SK-N-SH (cell line): ENCODE data around the gene DEFB114. TPM values are rescaled to one million over a fixed set of nuclear protein-coding genes. Genes with fewer than 3 reads are reported as not detected.

ENCODE experiments used
- CTCF ChIA-PET: fragments of 300-600, 350-600 bp; formaldehyde crosslinking; extraction: SDS; loops from one replicate; lab custom pipeline; 2021; lab: Yijun Ruan, JAX
- POLR2A ChIA-PET: fragments of 350-600 bp; sonication (Branson Sonifier 250); formaldehyde crosslinking; extraction: SDS; loops from one replicate; lab custom pipeline; 2020; ENCODE audit warnings: antibody characterized with exemption, inconsistent platforms; lab: Yijun Ruan, JAX
- DNase-seq: peaks from one replicate; pipeline ENCODE4 v3.0.0; 2012
- H2AFZ ChIP-seq: fragments of 200-600 bp; sonication (generic); 2 replicates; pipeline ENCODE4 v1.8.1; 2016; ENCODE audit warnings: antibody characterized with exemption, mild to moderate bottlenecking, low read depth
- H3F3A ChIP-seq: fragments of 200-600 bp; sonication (generic); replicated peaks from 2 replicates; pipeline ENCODE3; 2016; ENCODE audit warnings: antibody characterized with exemption, mild to moderate bottlenecking; ENCODE audit not compliant: insufficient read depth
- H3K27ac ChIP-seq, 2 experiments: fragments of 200-500 bp in 1 of 2; fragments of 200-600 bp in 1 of 2; sonication (Bioruptor generic) in 1 of 2; sonication (generic), shearing (Covaris generic) in 1 of 2; 2 replicates each; pipeline versions ENCODE4 v1.5.1 to v1.6.1; 2014 to 2016; ENCODE audit warnings: low read depth in 2 of 2, inconsistent platforms in 1 of 2, low read length in 1 of 2, mild to moderate bottlenecking in 1 of 2, mixed read lengths in 1 of 2
- H3K27me3 ChIP-seq: fragments of 200-600 bp; sonication (generic), shearing (Covaris generic); 2 replicates; pipeline ENCODE4 v1.6.1; 2016; ENCODE audit warnings: mixed run types; ENCODE audit not compliant: insufficient read depth
- H3K36me3 ChIP-seq, 2 experiments: fragments of 200-500 bp in 1 of 2; fragments of 200-600 bp in 1 of 2; sonication (Bioruptor generic) in 1 of 2; sonication (generic) in 1 of 2; replicated peaks in 1 of 2; 2 replicates each; pipeline versions ENCODE3 to v1.5.1; 2014 to 2016; ENCODE audit warnings: low read length in 1 of 2, mild to moderate bottlenecking in 1 of 2; ENCODE audit not compliant: insufficient read depth in 2 of 2, control insufficient read depth in 1 of 2
- H3K4me1 ChIP-seq, 2 experiments: fragments of 200-500 bp in 1 of 2; fragments of 200-600 bp in 1 of 2; sonication (Bioruptor generic) in 1 of 2; sonication (generic), shearing (Covaris generic) in 1 of 2; 2 replicates each; pipeline versions ENCODE4 v1.5.1 to v1.6.1; 2014 to 2016; ENCODE audit warnings: low read depth in 1 of 2, low read length in 1 of 2, mixed run types in 1 of 2; ENCODE audit not compliant: insufficient read depth in 2 of 2, control insufficient read depth in 1 of 2
- H3K4me2 ChIP-seq: fragments of 200-600 bp; sonication (generic), shearing (Covaris generic); 2 replicates; pipeline ENCODE4 v1.6.1; 2017; ENCODE audit warnings: mixed run types
- H3K4me3 ChIP-seq, 2 experiments: fragments of 200-500 bp in 1 of 2; fragments of 200-600 bp in 1 of 2; sonication (Bioruptor generic) in 1 of 2; sonication (generic), shearing (Covaris generic) in 1 of 2; 2 replicates each; pipeline versions ENCODE4 v1.5.1 to v1.8.1; 2014 to 2016; ENCODE audit warnings: low read depth in 2 of 2, inconsistent platforms in 1 of 2, low read length in 1 of 2, mild to moderate bottlenecking in 1 of 2, mixed read lengths in 1 of 2, moderate library complexity in 1 of 2
- H3K79me2 ChIP-seq: fragments of 200-600 bp; sonication (generic); 2 replicates; pipeline ENCODE4 v1.8.1; 2017; ENCODE audit warnings: mild to moderate bottlenecking; ENCODE audit not compliant: insufficient read depth
- H3K9ac ChIP-seq: fragments of 200-600 bp; sonication (generic); 2 replicates; pipeline ENCODE4 v1.6.1; 2017; ENCODE audit warnings: mixed run types
- H3K9me2 ChIP-seq: fragments of 200-600 bp; sonication (generic); 2 replicates; pipeline ENCODE4 v1.6.1; 2017; ENCODE audit warnings: mixed run types
- H3K9me3 ChIP-seq: fragments of 200-600 bp; sonication (generic); 2 replicates; pipeline ENCODE4 v1.6.1; 2017; ENCODE audit warnings: mixed run types, mild to moderate bottlenecking, moderate library complexity
- H4K20me1 ChIP-seq: fragments of 200-600 bp; sonication (generic); 2 replicates; pipeline ENCODE4 v1.6.1; 2017; ENCODE audit warnings: mild to moderate bottlenecking, mixed run types; ENCODE audit not compliant: insufficient read depth
- FOSL2 ChIP-seq: IDR thresholded peaks from 2 replicates; pipeline ENCODE4 v1.4.0; 2012; ENCODE audit warnings: low read depth, mild to moderate bottlenecking, moderate library complexity, borderline replicate concordance
- JUND ChIP-seq: IDR thresholded peaks from 2 replicates; pipeline ENCODE4 v1.4.0; 2012
- MEF2A ChIP-seq: IDR thresholded peaks from 2 replicates; pipeline ENCODE4 v1.4.0; 2012; ENCODE audit warnings: low read depth, borderline replicate concordance
- MXI1 ChIP-seq: IDR thresholded peaks from 2 replicates; pipeline ENCODE4 v1.6.1; 2012; ENCODE audit warnings: mild to moderate bottlenecking, low read depth, low read length, improper control_type of control experiment
- PBX3 ChIP-seq: IDR thresholded peaks from 2 replicates; pipeline ENCODE4; 2012
- RAD21 ChIP-seq: IDR thresholded peaks from 2 replicates; pipeline ENCODE4 v1.6.1; 2012; ENCODE audit warnings: mild to moderate bottlenecking, low read length
- RFX5 ChIP-seq: IDR thresholded peaks from 2 replicates; pipeline ENCODE4 v1.6.1; 2012; ENCODE audit warnings: mild to moderate bottlenecking, improper control_type of control experiment, low read length
- RXRA ChIP-seq: IDR thresholded peaks from 2 replicates; pipeline ENCODE4 v1.4.0; 2012; ENCODE audit warnings: low read depth, mild to moderate bottlenecking, borderline replicate concordance
- SIN3A ChIP-seq: IDR thresholded peaks from 2 replicates; pipeline ENCODE4 v1.6.1; 2012; ENCODE audit warnings: low read depth, mild to moderate bottlenecking, low read length, moderate library complexity, borderline replicate concordance
- TCF12 ChIP-seq: IDR thresholded peaks from 2 replicates; pipeline ENCODE4 v1.4.0; 2012
- TEAD4 ChIP-seq: IDR thresholded peaks from 2 replicates; pipeline ENCODE4 v1.4.0; 2012; ENCODE audit warnings: mild to moderate bottlenecking, borderline replicate concordance; ENCODE audit not compliant: insufficient read depth
- YY1 ChIP-seq: IDR thresholded peaks from 2 replicates; pipeline ENCODE4 v1.4.0; 2012; ENCODE audit warnings: low read depth, mild to moderate bottlenecking
- WGBS: methylation state at CpG from one replicate; pipeline ENCODE4 v1.1.6; 2017; ENCODE audit warnings: low lambda C conversion rate; 5-methylcytosine and 5-hydroxymethylcytosine counted together
- polyA plus RNA-seq, 3 experiments: library from polyadenylated mRNA; depleted of rRNA; stranded (reverse); fragments of >200 nt; gene quantifications; 2 replicates each; pipeline ENCODE4 v1.2.3, GENCODE V29; 2012

DEFB114 gene
- polyA plus RNA-seq, 1 of the 3 experiments (the other 2 are of a cell fraction) = not detected

- Histone ChIP-seq H4K20me1 (no peaks in the 10 kb centered on the region), H3K4me1 (no peaks in the 10 kb centered on the region), H3K9ac (no peak overlapping the region), H2AFZ (no peak overlapping the region), H3K27me3 (no peaks in the 10 kb centered on the region), H3K4me3 (no peak overlapping the region), H3F3A (no peaks in the 10 kb centered on the region), H3K9me3 (no peaks in the 10 kb centered on the region), H3K9me2 (no peaks in the 10 kb centered on the region), H3K36me3 (no peaks in the 10 kb centered on the region), H3K79me2 (no peaks in the 10 kb centered on the region), H3K4me2 (no peak overlapping the region), H3K27ac (no peak overlapping the region)
- POLR2A ChIA-PET = no interaction called here
- DNase-seq = no peak
- CTCF ChIA-PET = no interaction called here
- TF ChIP-seq PBX3 (no peak), JUND (no peak), RXRA (no peak), YY1 (no peak)
Observed at GRCh38 chr6:49955847-49956246, 8.1 kb downstream of the DEFB114 start.

GRCh38 chr6:49951926-49952325 is 12.0 kb downstream of the DEFB114 start:
- ChIA-PET POLR2A (no interaction called here), CTCF (no interaction called here)
- H2AFZ ChIP-seq = no peak overlapping the region
- H3K4me1 ChIP-seq = no peaks in the 10 kb centered on the region
- no peaks in the 10 kb centered on the region for H3K9me3 ChIP-seq
- H3K79me2 ChIP-seq = no peaks in the 10 kb centered on the region
- no peak overlapping the region for H3K9ac ChIP-seq
- H3K27me3 ChIP-seq = no peaks in the 10 kb centered on the region
- TF ChIP-seq TEAD4 (no peak), RFX5 (no peak), RAD21 (no peak), PBX3 (no peak), MEF2A (no peak), FOSL2 (no peak), TCF12 (no peak), YY1 (no peak)
- DNase-seq = no peak
- no peak overlapping the region for H3K27ac ChIP-seq
- no peaks in the 10 kb centered on the region for H3K9me2 ChIP-seq
- no peak overlapping the region for H3K4me3 ChIP-seq
- H3K36me3 ChIP-seq = no peaks in the 10 kb centered on the region
- H4K20me1 ChIP-seq = no peaks in the 10 kb centered on the region
- H3F3A ChIP-seq = no peaks in the 10 kb centered on the region
- WGBS = 5% methylated on average over 2 of the region's 2 CpGs
- H3K4me2 ChIP-seq = no peak overlapping the region

GRCh38 chr6:49950415-49950751 is 13.6 kb downstream of the DEFB114 start:
- Histone ChIP-seq H3K27ac (no peak overlapping the region), H3K79me2 (no peaks in the 10 kb centered on the region), H3K9me2 (no peaks in the 10 kb centered on the region), H2AFZ (no peak overlapping the region), H3K4me1 (no peaks in the 10 kb centered on the region)
- TF ChIP-seq SIN3A (no peak), MXI1 (no peak), RAD21 (no peak)
- TF ChIP-seq, all 33 proteins: peak for 0
- DNase-seq = no peak
- H3K4me3 ChIP-seq = no peak overlapping the region
- POLR2A ChIA-PET = no interaction called here
- no peak overlapping the region for H3K9ac ChIP-seq
- no peak overlapping the region for H3K4me2 ChIP-seq
- no peaks in the 10 kb centered on the region for H3K36me3 ChIP-seq
- WGBS = 68% methylated on average over 2 of the region's 2 CpGs
- CTCF ChIA-PET = no interaction called here
- H3K9me3 ChIP-seq = no peaks in the 10 kb centered on the region
- no peaks in the 10 kb centered on the region for H4K20me1 ChIP-seq
- H3K27me3 ChIP-seq = no peaks in the 10 kb centered on the region
- H3F3A ChIP-seq = no peaks in the 10 kb centered on the region
